ENCODE data around the gene NAALAD2. TPM values are rescaled to one million over a fixed set of nuclear protein-coding genes. Genes with fewer than 3 reads are reported as not detected.
A peak's percentile ranks its signal among the peaks of the same experiment; 100 is the strongest.

NAALAD2 gene
- polyA plus RNA-seq, 2 of the 4 experiments (the other 2 are of a cell fraction), result not detected

- H3K9me3 ChIP-seq, result no peaks in the 10 kb centered on the region
- no peak overlapping the region for H3K27ac ChIP-seq
- TF ChIP-seq KDM1A (IDR thresholded peaks at IDR 0.05; ENCODE audit: low read depth) (no peak), KDM5A (IDR thresholded peaks at IDR 0.05) (no peak), MYC (IDR thresholded peaks at IDR 0.05; ENCODE audit: borderline replicate concordance, low read length) (no peak), NR3C1 (IDR thresholded peaks at IDR 0.05) (no peak), EHF (CRISPR knock-in tag; IDR thresholded peaks at IDR 0.05) (no peak), HOXA7 (CRISPR knock-in tag; IDR thresholded peaks at IDR 0.05) (no peak), HMGXB4 (CRISPR knock-in tag; IDR thresholded peaks at IDR 0.05; ENCODE audit: borderline replicate concordance) (no peak), FOSB (CRISPR knock-in tag; IDR thresholded peaks at IDR 0.05) (no peak), RARB (CRISPR knock-in tag; IDR thresholded peaks at IDR 0.05) (no peak), SMC3 (IDR thresholded peaks at IDR 0.05) (no peak), CBX8 (IDR thresholded peaks at IDR 0.05) (no peak), CHD4 (IDR thresholded peaks at IDR 0.05; ENCODE audit: borderline replicate concordance) (no peak)
- H3K4me1 ChIP-seq, result no peaks in the 10 kb centered on the region
- ChIA-PET POLR2A (no interaction called here), CTCF (no interaction called here)
- FAIRE-seq (no peak), DNase-seq (ENCODE audit: low read depth in 1 of 2, low spot score in 1 of 2) (no peak), ATAC-seq (no peak)
- no peak overlapping the region for H3K4me2 ChIP-seq
- 78% methylated on average over 3 of the region's 3 CpGs for WGBS (ENCODE audit: missing lambda C conversion rate)
- H3K4me3 ChIP-seq, result no peak overlapping the region
These were observed 34.0 kb upstream of the NAALAD2 start for GRCh38 chr11:90100431-90100830.

- no peak for ATAC-seq
- DNase-seq (ENCODE audit: low read depth in 1 of 2, low spot score in 1 of 2), result no peak
- no peak for FAIRE-seq
- Histone ChIP-seq H3K4me1 (no peaks in the 10 kb centered on the region), H3K27ac (no peak overlapping the region), H3K9me3 (no peaks in the 10 kb centered on the region), H3K4me3 (no peak overlapping the region), H3K4me2 (no peak overlapping the region)
- POLR2A ChIA-PET, result no interaction called here
- WGBS (ENCODE audit: missing lambda C conversion rate), result 2% methylated on average over 2 of the region's 2 CpGs
- TF ChIP-seq SMC3 (IDR thresholded peaks at IDR 0.05), result peak; percentile 44
- TF ChIP-seq RAD21 (conservative IDR thresholded peaks at IDR 0.05 in 1 of 2, IDR thresholded peaks at IDR 0.05 in 1 of 2), result peak; percentile 46 to 49; a peak in 4 of 5 replicates
- no peak for TF ChIP-seq RFX5 (IDR thresholded peaks at IDR 0.05)
- TF ChIP-seq CTCF (IDR thresholded peaks at IDR 0.05), result peak; percentile 40; the same call in 2 of the 3 replicates
- CTCF ChIA-PET, result no interaction called here
These were observed 20.9 kb upstream of the NAALAD2 start for GRCh38 chr11:90113541-90113940.

- no peaks in the 10 kb centered on the region for H3K4me1 ChIP-seq
- TF ChIP-seq, protein P1, sequence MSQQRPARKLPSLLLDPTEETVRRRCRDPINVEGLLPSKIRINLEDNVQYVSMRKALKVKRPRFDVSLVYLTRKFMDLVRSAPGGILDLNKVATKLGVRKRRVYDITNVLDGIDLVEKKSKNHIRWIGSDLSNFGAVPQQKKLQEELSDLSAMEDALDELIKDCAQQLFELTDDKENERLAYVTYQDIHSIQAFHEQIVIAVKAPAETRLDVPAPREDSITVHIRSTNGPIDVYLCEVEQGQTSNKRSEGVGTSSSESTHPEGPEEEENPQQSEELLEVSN (IDR thresholded peaks at IDR 0.05; ENCODE audit: borderline replicate concordance, low read depth), result no peak
- TF ChIP-seq TP53 (CRISPR knock-in tag; IDR thresholded peaks at IDR 0.05), result no peak
- TF ChIP-seq POLR2A (IDR thresholded peaks at IDR 0.05; ENCODE audit: low read length), result no peak
- TF ChIP-seq, protein P2, sequence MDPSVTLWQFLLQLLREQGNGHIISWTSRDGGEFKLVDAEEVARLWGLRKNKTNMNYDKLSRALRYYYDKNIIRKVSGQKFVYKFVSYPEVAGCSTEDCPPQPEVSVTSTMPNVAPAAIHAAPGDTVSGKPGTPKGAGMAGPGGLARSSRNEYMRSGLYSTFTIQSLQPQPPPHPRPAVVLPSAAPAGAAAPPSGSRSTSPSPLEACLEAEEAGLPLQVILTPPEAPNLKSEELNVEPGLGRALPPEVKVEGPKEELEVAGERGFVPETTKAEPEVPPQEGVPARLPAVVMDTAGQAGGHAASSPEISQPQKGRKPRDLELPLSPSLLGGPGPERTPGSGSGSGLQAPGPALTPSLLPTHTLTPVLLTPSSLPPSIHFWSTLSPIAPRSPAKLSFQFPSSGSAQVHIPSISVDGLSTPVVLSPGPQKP (IDR thresholded peaks at IDR 0.05; ENCODE audit: low read depth, low read length), result no peak
- TF ChIP-seq RFX5 (IDR thresholded peaks at IDR 0.05), result no peak
- no peak for TF ChIP-seq CTCF (IDR thresholded peaks at IDR 0.05)
- TF ChIP-seq PBX3 (IDR thresholded peaks at IDR 0.05), result no peak
- CTCF ChIA-PET, result no interaction called here
- no peak for ATAC-seq
- 62% methylated on average over 4 of the region's 4 CpGs for WGBS (ENCODE audit: missing lambda C conversion rate)
- FAIRE-seq, result no peak
- no peak overlapping the region for H3K27ac ChIP-seq
- H3K4me2 ChIP-seq, result no peak overlapping the region
- H3K4me3 ChIP-seq, result no peak overlapping the region
- POLR2A ChIA-PET, result no interaction called here
- no peak for DNase-seq (ENCODE audit: low read depth in 1 of 2, low spot score in 1 of 2)
- no peaks in the 10 kb centered on the region for H3K9me3 ChIP-seq
These were observed 14.3 kb upstream of the NAALAD2 start for GRCh38 chr11:90120191-90120590.

All from A549 (cell line).